ENCODE measurements around the gene THSD4.

DNA sequence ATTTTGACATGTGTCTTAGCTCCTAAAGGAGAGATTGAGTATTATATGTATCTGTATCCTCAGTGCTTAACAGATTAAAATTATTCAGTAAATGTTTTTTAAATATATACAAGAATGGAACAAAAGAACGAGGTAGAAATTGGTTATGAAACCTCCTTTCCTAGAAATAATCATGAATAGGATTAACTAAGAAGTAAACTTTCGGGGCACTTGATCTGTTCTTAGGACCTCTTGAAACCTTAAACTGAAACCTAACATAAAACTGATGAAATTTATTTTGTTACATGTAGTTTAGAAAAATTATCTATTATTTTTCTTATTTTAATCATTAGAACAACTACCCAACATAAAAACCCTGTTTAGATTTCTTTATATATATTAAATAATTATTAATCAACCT is 311.5 kb downstream of the THSD4 start:
- TF ChIP-seq SMC3 (conservative IDR thresholded peaks at IDR 0.05; ENCODE audit: poor library complexity) (no peak), EP300 (conservative IDR thresholded peaks at IDR 0.05; ENCODE audit: poor library complexity, severe bottlenecking) (no peak), REST (IDR thresholded peaks at IDR 0.05; ENCODE audit: borderline replicate concordance) (no peak), EZH2 (IDR thresholded peaks at IDR 0.05; ENCODE audit: borderline replicate concordance, insufficient read depth, low read length, poor library complexity, severe bottlenecking) (no peak), CTCF (IDR thresholded peaks at IDR 0.05; ENCODE audit: poor library complexity, severe bottlenecking) (no peak), POLR2AphosphoS5 (IDR thresholded peaks at IDR 0.05) (no peak), TAF1 (IDR thresholded peaks at IDR 0.05; ENCODE audit: low read depth) (no peak), RAD21 (conservative IDR thresholded peaks at IDR 0.05) (no peak)

Measured in neural cell (in vitro differentiated cells).